PC-9 (cell line): ENCODE measurements around the gene GLIPR1. TPM values are rescaled to one million over a fixed set of nuclear protein-coding genes. Genes with fewer than 3 reads are reported as not detected.

ENCODE experiments used
- BruUV-seq: library from RNA; stranded (reverse); fragments of 400-500 nt; replicated peaks from 2 replicates; lab custom pipeline; 2021; lab: Mats Ljungman, UMichigan
- CTCF ChIA-PET: fragments of 300-600 bp; sonication (Branson Sonifier 250); formaldehyde crosslinking; loops from one replicate; lab custom pipeline; 2022; ENCODE audit warnings: antibody characterized with exemption; lab: Charles Lee
- POLR2A ChIA-PET: fragments of 300-600 bp; sonication (Branson Sonifier 250); formaldehyde crosslinking; loops from one replicate; lab custom pipeline; 2022; ENCODE audit warnings: antibody characterized with exemption; ENCODE audit not compliant: unreplicated experiment; lab: Charles Lee
- DNase-seq, 2 experiments: peaks; one replicate each; pipeline versions ENCODE4 v3.0.0 to v3.0.0-alpha.2; 2015 to 2022; ENCODE audit warnings: mixed read lengths in 1 of 2
- H2AFZ ChIP-seq: fragments of 200-600 bp; sonication (generic); 2 replicates; pipeline ENCODE4 v1.8.1; 2017; ENCODE audit warnings: antibody characterized with exemption
- H3F3A ChIP-seq: fragments of 200-600 bp; sonication (generic); 2 replicates; pipeline ENCODE4 v1.8.1; 2017; ENCODE audit warnings: antibody characterized with exemption, mild to moderate bottlenecking, low read depth; ENCODE audit not compliant: insufficient read depth
- H3K27ac ChIP-seq: fragments of 200-600 bp; sonication (generic); 2 replicates; pipeline ENCODE4 v1.6.1; 2016; ENCODE audit warnings: mixed run types
- H3K27me3 ChIP-seq: fragments of 200-600 bp; sonication (generic); 2 replicates; pipeline ENCODE4 v1.6.1; 2016; ENCODE audit warnings: low read depth, mixed run types; ENCODE audit not compliant: insufficient read depth
- H3K36me3 ChIP-seq: fragments of 200-600 bp; sonication (generic); 2 replicates; pipeline ENCODE4 v1.6.1; 2016; ENCODE audit warnings: low read depth, mixed run types
- H3K4me1 ChIP-seq: fragments of 200-600 bp; sonication (generic); replicated peaks from 2 replicates; pipeline ENCODE4 v1.6.1; 2016; ENCODE audit warnings: mixed run types; ENCODE audit not compliant: insufficient read depth
- H3K4me2 ChIP-seq: fragments of 200-600 bp; sonication (generic); 2 replicates; pipeline ENCODE4 v1.6.1; 2017; ENCODE audit warnings: mixed run types
- H3K4me3 ChIP-seq: fragments of 200-600 bp; sonication (generic); 2 replicates; pipeline ENCODE4 v1.6.1; 2016; ENCODE audit warnings: mixed run types
- H3K79me2 ChIP-seq: fragments of 200-600 bp; sonication (generic); 2 replicates; pipeline ENCODE4 v1.6.1; 2017; ENCODE audit warnings: low read depth, mixed run types
- H3K9me2 ChIP-seq: fragments of 200-600 bp; sonication (generic); 2 replicates; pipeline ENCODE4 v1.8.1; 2017; ENCODE audit warnings: mild to moderate bottlenecking; ENCODE audit not compliant: insufficient read depth
- H3K9me3 ChIP-seq: fragments of 200-600 bp; sonication (generic); 2 replicates; pipeline ENCODE4 v1.8.1; 2016; ENCODE audit warnings: low read depth; ENCODE audit not compliant: insufficient read depth
- H4K20me1 ChIP-seq: fragments of 200-600 bp; sonication (generic); 2 replicates; pipeline ENCODE4 v1.8.1; 2017; ENCODE audit not compliant: insufficient read depth
- CTCF ChIP-seq: fragments of 200-600 bp; sonication (generic); conservative IDR thresholded peaks from 2 replicates; pipeline ENCODE4 v1.6.1; 2017; ENCODE audit warnings: mixed run types, antibody characterized with exemption, mild to moderate bottlenecking, moderate library complexity
- EZH2 ChIP-seq: fragments of 200-600 bp; sonication (generic); IDR thresholded peaks from 2 replicates; pipeline ENCODE4 v1.8.0; 2017; ENCODE audit warnings: antibody characterized with exemption, low read depth
- intact Hi-C: fragments of 100-400 bp; cut with micrococcal nuclease; formaldehyde crosslinking; loops from one replicate; pipeline ENCODE4 v1.10.0; 2022; ENCODE audit not compliant: unreplicated experiment
- total RNA-seq: library from RNA; stranded (reverse); gene quantifications from 2 replicates; pipeline ENCODE4 v1.2.3, GENCODE V29; 2021

GLIPR1 gene
- total RNA-seq, 1 experiment from 2014 or later: 14.1 TPM

GRCh38 chr12:75489187-75489586 is 8.6 kb downstream of the GLIPR1 start:
- no peak overlapping the region for H2AFZ ChIP-seq
- BruUV-seq: no TSS peak
- intact Hi-C loops: no loop called here
- DNase-seq: no peak
- H3K4me3 ChIP-seq: no peak overlapping the region
- no peak overlapping the region for H3K27ac ChIP-seq
- no peaks in the 10 kb centered on the region for H3K4me1 ChIP-seq
- H3K9me2 ChIP-seq: no peaks in the 10 kb centered on the region
- H3F3A ChIP-seq: 0 out of 2 replicates have a peak, but pooled peaks cover 4% of the 10 kb centered on the region
- ChIA-PET CTCF (no interaction called here), POLR2A (interaction anchor here (0.7 kb wide), 1 partner anchor 98 kb away, joined by 4 read pairs; no protein-coding TSS in a partner anchor)
- no peak overlapping the region for H3K4me2 ChIP-seq
- H3K27me3 ChIP-seq: no peaks in the 10 kb centered on the region
- no peaks in the 10 kb centered on the region for H3K9me3 ChIP-seq
- H3K79me2 ChIP-seq: no peaks in the 10 kb centered on the region
- TF ChIP-seq EZH2: no peak
- no peaks in the 10 kb centered on the region for H3K36me3 ChIP-seq
- no peaks in the 10 kb centered on the region for H4K20me1 ChIP-seq

GRCh38 chr12:75489613-75490210 is 9.2 kb downstream of the GLIPR1 start:
- Histone ChIP-seq H3K4me2 (no peak overlapping the region), H3K9me3 (no peaks in the 10 kb centered on the region), H3F3A (0 out of 2 replicates have a peak, but pooled peaks cover 4% of the 10 kb centered on the region), H3K79me2 (no peaks in the 10 kb centered on the region), H3K4me3 (no peak overlapping the region), H3K27me3 (no peaks in the 10 kb centered on the region), H3K9me2 (no peaks in the 10 kb centered on the region), H3K27ac (no peak overlapping the region), H3K4me1 (no peaks in the 10 kb centered on the region), H2AFZ (no peak overlapping the region), H3K36me3 (no peaks in the 10 kb centered on the region), H4K20me1 (no peaks in the 10 kb centered on the region)
- POLR2A ChIA-PET: interaction anchor here (0.7 kb wide), 1 partner anchor 98 kb away, joined by 4 read pairs; no protein-coding TSS in a partner anchor
- CTCF ChIA-PET: no interaction called here
- no peak for DNase-seq
- BruUV-seq: no TSS peak
- TF ChIP-seq CTCF (no peak), EZH2 (no peak)
- intact Hi-C loops: no loop called here

GRCh38 chr12:75491169-75491568 is 10.6 kb downstream of the GLIPR1 start:
- Histone ChIP-seq H3K36me3 (no peaks in the 10 kb centered on the region), H3K4me1 (no peaks in the 10 kb centered on the region), H4K20me1 (no peaks in the 10 kb centered on the region), H2AFZ (no peak overlapping the region), H3K4me3 (no peak overlapping the region), H3K9me3 (no peaks in the 10 kb centered on the region), H3K27ac (no peak overlapping the region), H3F3A (0 out of 2 replicates have a peak, but pooled peaks cover 4% of the 10 kb centered on the region), H3K4me2 (no peak overlapping the region), H3K79me2 (no peaks in the 10 kb centered on the region), H3K9me2 (no peaks in the 10 kb centered on the region), H3K27me3 (no peaks in the 10 kb centered on the region)
- TF ChIP-seq EZH2 (no peak), CTCF (no peak)
- POLR2A ChIA-PET: no interaction called here
- no peak for DNase-seq
- CTCF ChIA-PET: no interaction called here
- intact Hi-C loops: no loop called here
- no TSS peak for BruUV-seq
